AG09309 (cell line): ENCODE data around the gene RFC5.
A peak's percentile ranks its signal among the peaks of the same experiment; 100 is the strongest.

Experiments
- DNase-seq: peaks from one replicate; pipeline ENCODE4 v3.0.0-alpha.2; 2010; ENCODE audit warnings: low read depth
- H3K4me3 ChIP-seq: 2 replicates; pipeline ENCODE4 v1.5.1; 2011; ENCODE audit warnings: mild to moderate bottlenecking, low read depth, low read length, moderate library complexity; ENCODE audit not compliant: control insufficient read depth
- CTCF ChIP-seq: IDR thresholded peaks from 2 replicates; pipeline ENCODE4 v1.5.1; 2011; ENCODE audit warnings: mild to moderate bottlenecking, low read depth, low read length, inconsistent platforms; ENCODE audit not compliant: insufficient read depth, control insufficient read depth; ENCODE audit errors: missing control alignments

RFC5 gene

GRCh38 chr12:118023301-118023860 lies 6.9 kb downstream of the RFC5 start:
- H3K4me3 ChIP-seq: no peak overlapping the region
- no peak for DNase-seq
- no peak for TF ChIP-seq CTCF

- DNase-seq: no peak
- H3K4me3 ChIP-seq: no peak overlapping the region
- TF ChIP-seq CTCF: no peak
Observed at GRCh38 chr12:118025168-118025567, 8.7 kb downstream of the RFC5 start.

- no peak for TF ChIP-seq CTCF
- no peak overlapping the region for H3K4me3 ChIP-seq
- no peak for DNase-seq
Observed at GRCh38 chr12:118029166-118029565, 12.7 kb downstream of the RFC5 start.

- DNase-seq: no peak
- TF ChIP-seq CTCF: no peak
- H3K4me3 ChIP-seq: no peak overlapping the region
Observed at GRCh38 chr12:118032188-118032587, 15.7 kb downstream of the RFC5 start.

GRCh38 chr12:118033323-118033722 lies 16.8 kb downstream of the RFC5 start:
- no peak for TF ChIP-seq CTCF
- DNase-seq: no peak
- H3K4me3 ChIP-seq: no peak overlapping the region

GRCh38 chr12:118033902-118034301 lies 17.4 kb downstream of the RFC5 start:
- DNase-seq: peak; percentile 25
- H3K4me3 ChIP-seq: no peak overlapping the region
- no peak for TF ChIP-seq CTCF
